SK-N-SH treated with all-trans-retinoic acid at 6 μM for 48 hours (cell line): Measurements from ENCODE around the gene SPA17.

Source experiments
- ATAC-seq: fragments of 200-7000 bp; cut with Tn5 transposase; 3 replicates; pipeline ENCODE4 v1.9.1; 2020; ENCODE audit warnings: mild to moderate bottlenecking, moderate library complexity
- ARNTL ChIP-seq: fragments of 450-650 bp; formaldehyde crosslinking; IDR thresholded peaks from 2 replicates; pipeline ENCODE4 v1.5.0; 2020; ENCODE audit warnings: low read depth, mild to moderate bottlenecking, moderate library complexity, borderline replicate concordance
- BACH2 ChIP-seq: fragments of 250-450 bp; sonication (Bioruptor Pico); IDR thresholded peaks from 2 replicates; pipeline ENCODE4 v1.9.0; 2021; ENCODE audit warnings: mild to moderate bottlenecking, borderline replicate concordance
- CREB5 ChIP-seq: fragments of 250-450 bp; sonication (Bioruptor Pico); IDR thresholded peaks from 2 replicates; pipeline ENCODE4 v1.5.1; 2020; ENCODE audit warnings: low read depth, mild to moderate bottlenecking, moderate library complexity
- CSDC2 ChIP-seq: fragments of 250-450 bp; sonication (Bioruptor Pico); IDR thresholded peaks from 2 replicates; pipeline ENCODE4 v1.5.0; 2020; ENCODE audit warnings: mild to moderate bottlenecking, moderate library complexity
- ESRRG ChIP-seq: fragments of 250-450 bp; sonication (Bioruptor Pico); IDR thresholded peaks from 2 replicates; pipeline ENCODE4 v1.6.1; 2021; ENCODE audit warnings: mild to moderate bottlenecking
- GLIS3 ChIP-seq: fragments of 250-450 bp; sonication (Bioruptor Pico); IDR thresholded peaks from 2 replicates; pipeline ENCODE4 v1.5.0; 2020; ENCODE audit warnings: mild to moderate bottlenecking, moderate library complexity
- ISL1 ChIP-seq: fragments of 250-450 bp; sonication (Bioruptor Pico); IDR thresholded peaks from 2 replicates; pipeline ENCODE4 v2.1.2; 2022; ENCODE audit warnings: mild to moderate bottlenecking, moderate library complexity
- OSR1 ChIP-seq: fragments of 250-450 bp; sonication (Bioruptor Pico); IDR thresholded peaks from 2 replicates; pipeline ENCODE4 v1.8.0; 2022; ENCODE audit warnings: moderate library complexity, mild to moderate bottlenecking, inconsistent platforms
- PATZ1 ChIP-seq: fragments of 250-450 bp; sonication (Bioruptor Pico); IDR thresholded peaks from 2 replicates; pipeline ENCODE4 v1.8.0; 2020; ENCODE audit warnings: mild to moderate bottlenecking, moderate library complexity, borderline replicate concordance
- POU6F1 ChIP-seq: fragments of 250-450 bp; sonication (Bioruptor Pico); IDR thresholded peaks from 2 replicates; pipeline ENCODE4 v1.8.0; 2021; ENCODE audit warnings: low read depth, mild to moderate bottlenecking, moderate library complexity, borderline replicate concordance
- PPARA ChIP-seq: fragments of 250-450 bp; sonication (Bioruptor Pico); IDR thresholded peaks from 2 replicates; pipeline ENCODE4 v1.5.0; 2020; ENCODE audit warnings: mild to moderate bottlenecking, borderline replicate concordance
- RARB ChIP-seq: fragments of 250-450 bp; sonication (Bioruptor Pico); IDR thresholded peaks from 2 replicates; pipeline ENCODE4 v1.8.0; 2021; ENCODE audit warnings: mild to moderate bottlenecking, moderate library complexity
- SNAI2 ChIP-seq: fragments of 250-450 bp; sonication (Bioruptor Pico); IDR thresholded peaks from 2 replicates; pipeline ENCODE4 v1.5.0; 2020; ENCODE audit warnings: mild to moderate bottlenecking, moderate library complexity
- TCF4 ChIP-seq: fragments of 250-450 bp; sonication (Bioruptor Pico); IDR thresholded peaks from 2 replicates; pipeline ENCODE4 v1.8.0; 2021; ENCODE audit warnings: mild to moderate bottlenecking, moderate library complexity, borderline replicate concordance
- TOX ChIP-seq: fragments of 250-450 bp; sonication (Bioruptor Pico); IDR thresholded peaks from 2 replicates; pipeline ENCODE4 v1.8.0; 2021; ENCODE audit warnings: mild to moderate bottlenecking, moderate library complexity, borderline replicate concordance
- ZC3H10 ChIP-seq: fragments of 250-450 bp; sonication (Bioruptor Pico); IDR thresholded peaks from 2 replicates; pipeline ENCODE4 v1.5.1; 2021; ENCODE audit warnings: mild to moderate bottlenecking, moderate library complexity
- ZFP3 ChIP-seq: fragments of 250-450 bp; sonication (Bioruptor Pico); IDR thresholded peaks from 2 replicates; pipeline ENCODE4 v1.5.0; 2020; ENCODE audit warnings: mild to moderate bottlenecking, moderate library complexity
- ZFP30 ChIP-seq: fragments of 450-650 bp; formaldehyde crosslinking; IDR thresholded peaks from 2 replicates; pipeline ENCODE4 v1.5.0; 2022; ENCODE audit warnings: mild to moderate bottlenecking, moderate library complexity
- ZNF70 ChIP-seq: fragments of 450-650 bp; formaldehyde crosslinking; IDR thresholded peaks from 2 replicates; pipeline ENCODE4 v1.5.0; 2020; ENCODE audit warnings: mild to moderate bottlenecking, moderate library complexity
- ZNF8 ChIP-seq: fragments of 450-650 bp; formaldehyde crosslinking; IDR thresholded peaks from 2 replicates; pipeline ENCODE4 v1.5.0; 2020; ENCODE audit warnings: mild to moderate bottlenecking, moderate library complexity
- TF ChIP-seq, protein P1 (sequence below): fragments of 250-450 bp; sonication (Bioruptor Pico); IDR thresholded peaks from 2 replicates; pipeline ENCODE4 v1.5.1; 2021; ENCODE audit warnings: mild to moderate bottlenecking, moderate library complexity
- TF ChIP-seq, protein P2 (sequence below): fragments of 250-450 bp; sonication (Bioruptor Pico); IDR thresholded peaks from 2 replicates; pipeline ENCODE4 v1.5.0; 2020; ENCODE audit warnings: mild to moderate bottlenecking, moderate library complexity

The SPA17 gene

DNA sequence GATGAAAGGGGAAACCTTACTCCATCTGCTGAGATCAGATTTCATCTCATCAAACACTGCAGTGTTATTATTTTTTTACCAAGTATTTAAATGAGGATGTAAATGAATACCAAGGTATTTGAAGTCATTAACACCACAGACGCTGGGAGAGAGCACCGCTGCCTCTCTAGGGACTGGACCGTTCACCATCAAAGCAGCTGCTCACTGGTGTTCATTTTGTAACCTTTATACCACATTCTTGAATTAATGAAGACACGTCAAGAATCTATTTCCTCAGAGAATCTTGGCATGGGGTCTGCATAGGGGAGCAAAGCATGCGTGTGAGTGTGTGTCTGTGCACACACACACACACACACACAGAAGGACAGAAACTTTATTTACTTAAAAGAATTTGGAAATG is 15.8 kb upstream of the SPA17 start:
- no peak for ATAC-seq
- TF ChIP-seq, protein P1, sequence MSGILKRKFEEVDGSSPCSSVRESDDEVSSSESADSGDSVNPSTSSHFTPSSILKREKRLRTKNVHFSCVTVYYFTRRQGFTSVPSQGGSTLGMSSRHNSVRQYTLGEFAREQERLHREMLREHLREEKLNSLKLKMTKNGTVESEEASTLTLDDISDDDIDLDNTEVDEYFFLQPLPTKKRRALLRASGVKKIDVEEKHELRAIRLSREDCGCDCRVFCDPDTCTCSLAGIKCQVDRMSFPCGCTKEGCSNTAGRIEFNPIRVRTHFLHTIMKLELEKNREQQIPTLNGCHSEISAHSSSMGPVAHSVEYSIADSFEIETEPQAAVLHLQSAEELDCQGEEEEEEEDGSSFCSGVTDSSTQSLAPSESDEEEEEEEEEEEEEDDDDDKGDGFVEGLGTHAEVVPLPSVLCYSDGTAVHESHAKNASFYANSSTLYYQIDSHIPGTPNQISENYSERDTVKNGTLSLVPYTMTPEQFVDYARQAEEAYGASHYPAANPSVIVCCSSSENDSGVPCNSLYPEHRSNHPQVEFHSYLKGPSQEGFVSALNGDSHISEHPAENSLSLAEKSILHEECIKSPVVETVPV (CRISPR knock-in tag), result no peak
- TF ChIP-seq GLIS3 (CRISPR knock-in tag), result no peak
- TF ChIP-seq PPARA (CRISPR knock-in tag), result no peak
- TF ChIP-seq SNAI2 (CRISPR knock-in tag), result no peak
- TF ChIP-seq ZNF70 (CRISPR knock-in tag), result no peak
- TF ChIP-seq TOX (CRISPR knock-in tag), result no peak
- no peak for TF ChIP-seq CSDC2
- TF ChIP-seq ZC3H10 (CRISPR knock-in tag), result no peak
- TF ChIP-seq TCF4 (CRISPR knock-in tag), result no peak
- no peak for TF ChIP-seq ISL1 (CRISPR knock-in tag)
- TF ChIP-seq RARB (CRISPR knock-in tag), result no peak
- TF ChIP-seq ESRRG, result no peak
- TF ChIP-seq POU6F1 (CRISPR knock-in tag), result no peak
- no peak for TF ChIP-seq ZFP30 (CRISPR knock-in tag)
- no peak for TF ChIP-seq ZNF8 (CRISPR knock-in tag)
- TF ChIP-seq BACH2, result no peak
- TF ChIP-seq ARNTL, result no peak
- TF ChIP-seq PATZ1 (CRISPR knock-in tag), result no peak
- TF ChIP-seq ZFP3 (CRISPR knock-in tag), result no peak
- TF ChIP-seq CREB5 (CRISPR knock-in tag), result no peak

DNA sequence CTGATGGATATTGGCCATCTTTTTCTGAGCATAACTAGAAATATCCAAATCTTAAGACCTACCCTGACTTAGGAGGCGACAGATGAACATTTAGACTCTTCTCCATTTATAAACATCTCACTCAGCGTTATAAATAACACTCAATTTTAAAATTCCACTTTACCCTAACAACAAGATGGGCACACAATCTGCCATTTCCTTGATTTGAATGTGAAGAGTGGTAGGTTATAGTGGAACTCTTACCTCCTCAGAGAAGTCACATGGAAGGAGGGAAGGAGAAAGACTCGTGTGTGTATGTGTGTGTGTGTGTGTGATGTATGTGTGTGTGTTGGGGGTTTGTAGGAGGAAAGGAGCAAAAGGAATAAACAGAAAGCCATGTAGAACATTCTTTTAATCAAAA is 15.2 kb upstream of the SPA17 start:
- no peak for ATAC-seq
- TF ChIP-seq ZNF70 (CRISPR knock-in tag) (no peak), OSR1 (no peak), ISL1 (CRISPR knock-in tag) (no peak), ZFP30 (CRISPR knock-in tag) (no peak), TCF4 (CRISPR knock-in tag) (no peak), CREB5 (CRISPR knock-in tag) (no peak), ZNF8 (CRISPR knock-in tag) (no peak), RARB (CRISPR knock-in tag) (no peak), ARNTL (no peak), BACH2 (no peak), ZFP3 (CRISPR knock-in tag) (no peak), TOX (CRISPR knock-in tag) (no peak), GLIS3 (CRISPR knock-in tag) (no peak), ESRRG (no peak), PATZ1 (CRISPR knock-in tag) (no peak), SNAI2 (CRISPR knock-in tag) (no peak)
- TF ChIP-seq, protein P2, sequence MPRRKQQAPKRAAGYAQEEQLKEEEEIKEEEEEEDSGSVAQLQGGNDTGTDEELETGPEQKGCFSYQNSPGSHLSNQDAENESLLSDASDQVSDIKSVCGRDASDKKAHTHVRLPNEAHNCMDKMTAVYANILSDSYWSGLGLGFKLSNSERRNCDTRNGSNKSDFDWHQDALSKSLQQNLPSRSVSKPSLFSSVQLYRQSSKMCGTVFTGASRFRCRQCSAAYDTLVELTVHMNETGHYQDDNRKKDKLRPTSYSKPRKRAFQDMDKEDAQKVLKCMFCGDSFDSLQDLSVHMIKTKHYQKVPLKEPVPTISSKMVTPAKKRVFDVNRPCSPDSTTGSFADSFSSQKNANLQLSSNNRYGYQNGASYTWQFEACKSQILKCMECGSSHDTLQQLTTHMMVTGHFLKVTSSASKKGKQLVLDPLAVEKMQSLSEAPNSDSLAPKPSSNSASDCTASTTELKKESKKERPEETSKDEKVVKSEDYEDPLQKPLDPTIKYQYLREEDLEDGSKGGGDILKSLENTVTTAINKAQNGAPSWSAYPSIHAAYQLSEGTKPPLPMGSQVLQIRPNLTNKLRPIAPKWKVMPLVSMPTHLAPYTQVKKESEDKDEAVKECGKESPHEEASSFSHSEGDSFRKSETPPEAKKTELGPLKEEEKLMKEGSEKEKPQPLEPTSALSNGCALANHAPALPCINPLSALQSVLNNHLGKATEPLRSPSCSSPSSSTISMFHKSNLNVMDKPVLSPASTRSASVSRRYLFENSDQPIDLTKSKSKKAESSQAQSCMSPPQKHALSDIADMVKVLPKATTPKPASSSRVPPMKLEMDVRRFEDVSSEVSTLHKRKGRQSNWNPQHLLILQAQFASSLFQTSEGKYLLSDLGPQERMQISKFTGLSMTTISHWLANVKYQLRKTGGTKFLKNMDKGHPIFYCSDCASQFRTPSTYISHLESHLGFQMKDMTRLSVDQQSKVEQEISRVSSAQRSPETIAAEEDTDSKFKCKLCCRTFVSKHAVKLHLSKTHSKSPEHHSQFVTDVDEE (CRISPR knock-in tag), result no peak
- TF ChIP-seq, protein P1 (CRISPR knock-in tag), result no peak
- TF ChIP-seq, all 23 proteins: peak for 0
